HepG2 (cell line): Measurements from ENCODE around the gene HSD17B8. TPM values are rescaled to one million over a fixed set of nuclear protein-coding genes. Genes with fewer than 3 reads are reported as not detected.

Source experiments
- CC2D1A ChIP-seq: sonication (generic); formaldehyde crosslinking; IDR thresholded peaks from 2 replicates; pipeline ENCODE4 v1.8.1; 2023; ENCODE audit warnings: mild to moderate bottlenecking, missing genetic modification reagents
- CCDC6 ChIP-seq: sonication (generic); formaldehyde crosslinking; IDR thresholded peaks from 2 replicates; pipeline ENCODE4 v1.8.1; 2022; ENCODE audit warnings: mild to moderate bottlenecking, missing genetic modification reagents, moderate library complexity
- DNMT3B ChIP-seq: conservative IDR thresholded peaks from 2 replicates; pipeline ENCODE4 v1.6.1; 2016; ENCODE audit warnings: missing biosample characterization, control low read depth
- ETV6 ChIP-seq: sonication (generic); formaldehyde crosslinking; conservative IDR thresholded peaks from 2 replicates; pipeline ENCODE4 v1.4.0; 2020; ENCODE audit warnings: missing genetic modification reagents
- HNF4G ChIP-seq, 2 experiments: sonication (generic) in 1 of 2; formaldehyde crosslinking in 1 of 2; IDR thresholded peaks; 2 replicates each; pipeline versions ENCODE4 v1.4.0 to v1.6.1; 2011 to 2020; ENCODE audit warnings: borderline replicate concordance in 2 of 2, low read depth in 2 of 2, mild to moderate bottlenecking in 2 of 2, low read length in 1 of 2, missing genetic modification reagents in 1 of 2, moderate library complexity in 1 of 2
- PLRG1 ChIP-seq: fragments of 450-650 bp; conservative IDR thresholded peaks from 2 replicates; pipeline ENCODE4 v1.6.1; 2016
- RXRB ChIP-seq: IDR thresholded peaks from 2 replicates; pipeline ENCODE4 v1.6.1; 2016; ENCODE audit warnings: borderline replicate concordance, missing genetic modification reagents, missing compliant biosample characterization
- SIX1 ChIP-seq: sonication (generic); formaldehyde crosslinking; IDR thresholded peaks from 2 replicates; pipeline ENCODE4 v1.4.0; 2020; ENCODE audit warnings: missing genetic modification reagents, borderline replicate concordance
- SRY ChIP-seq: sonication (generic); formaldehyde crosslinking; IDR thresholded peaks from 2 replicates; pipeline ENCODE4 v1.8.0; 2022; ENCODE audit warnings: mild to moderate bottlenecking, missing genetic modification reagents
- TARDBP ChIP-seq: sonication (generic); formaldehyde crosslinking; IDR thresholded peaks from 2 replicates; pipeline ENCODE4 v1.8.0; 2022; ENCODE audit warnings: mild to moderate bottlenecking, missing genetic modification reagents
- THYN1 ChIP-seq: sonication (generic); formaldehyde crosslinking; IDR thresholded peaks from 2 replicates; pipeline ENCODE4 v1.8.1; 2023; ENCODE audit warnings: low read depth, mild to moderate bottlenecking, moderate library complexity, missing genetic modification reagents, borderline replicate concordance
- ZBTB3 ChIP-seq: sonication (generic); formaldehyde crosslinking; IDR thresholded peaks from 2 replicates; pipeline ENCODE4 v1.4.0; 2020; ENCODE audit warnings: low read depth, mild to moderate bottlenecking, moderate library complexity, missing genetic modification reagents, borderline replicate concordance
- ZFP90 ChIP-seq: sonication (generic); formaldehyde crosslinking; IDR thresholded peaks from 2 replicates; pipeline ENCODE4 v1.8.0; 2022; ENCODE audit warnings: missing genetic modification reagents, mild to moderate bottlenecking, inconsistent platforms, borderline replicate concordance
- ZNF274 ChIP-seq: sonication (generic); formaldehyde crosslinking; IDR thresholded peaks from 2 replicates; pipeline ENCODE4 v1.5.1; 2020; ENCODE audit warnings: mild to moderate bottlenecking, missing genetic modification reagents
- ZNF747 ChIP-seq: sonication (generic); formaldehyde crosslinking; IDR thresholded peaks from 2 replicates; pipeline ENCODE4 v1.8.1; 2023; ENCODE audit warnings: missing genetic modification reagents, mild to moderate bottlenecking, borderline replicate concordance
- polyA plus RNA-seq, 8 experiments: library from polyadenylated mRNA; depleted of rRNA in 3 of 8; stranded (reverse) in 7 of 8; unstranded in 1 of 8; fragments of >200 nt; fragmentation: Illumina TruSeq in 4 of 8; extraction: Trizol in 4 of 8; gene quantifications; 2 replicates each; pipeline versions ENCODE4 v1.2.1 to v1.2.3, GENCODE V29; 2011 to 2016; ENCODE audit warnings: low read depth in 4 of 8, missing spikeins in 1 of 8, mixed read lengths in 1 of 8; ENCODE audit not compliant: insufficient read depth in 1 of 8
- total RNA-seq, 5 experiments: library from RNA; depleted of rRNA; stranded (reverse); fragments of >200 nt; fragmentation: Illumina TruSeq; extraction: Trizol; gene quantifications; 2 replicates each; pipeline ENCODE4 v1.2.3, GENCODE V29; 2016; ENCODE audit warnings: low read depth in 1 of 5
- TF ChIP-seq, protein P1 (sequence below): IDR thresholded peaks from 2 replicates; pipeline ENCODE4 v1.4.0; 2020; ENCODE audit warnings: mild to moderate bottlenecking, missing genetic modification reagents
- TF ChIP-seq, protein P2 (sequence below): sonication (generic); formaldehyde crosslinking; IDR thresholded peaks from 2 replicates; pipeline ENCODE4 v1.8.0; 2022; ENCODE audit warnings: mild to moderate bottlenecking, missing genetic modification reagents, moderate library complexity
- TF ChIP-seq, protein P3 (sequence below): sonication (generic); formaldehyde crosslinking; IDR thresholded peaks from 2 replicates; pipeline ENCODE4 v1.5.0; 2020; ENCODE audit warnings: mild to moderate bottlenecking, missing genetic modification reagents
- TF ChIP-seq, protein P4 (sequence below): sonication (generic); formaldehyde crosslinking; IDR thresholded peaks from 2 replicates; pipeline ENCODE4 v1.5.1; 2020; ENCODE audit warnings: missing genetic modification reagents, mild to moderate bottlenecking, borderline replicate concordance

The HSD17B8 gene
- total and polyA plus RNA-seq, 2 of the 13 experiments (the other 11 are each of a cell fraction or from before 2014, with no cell fraction given), result 12.6 to 20.1 TPM

DNA sequence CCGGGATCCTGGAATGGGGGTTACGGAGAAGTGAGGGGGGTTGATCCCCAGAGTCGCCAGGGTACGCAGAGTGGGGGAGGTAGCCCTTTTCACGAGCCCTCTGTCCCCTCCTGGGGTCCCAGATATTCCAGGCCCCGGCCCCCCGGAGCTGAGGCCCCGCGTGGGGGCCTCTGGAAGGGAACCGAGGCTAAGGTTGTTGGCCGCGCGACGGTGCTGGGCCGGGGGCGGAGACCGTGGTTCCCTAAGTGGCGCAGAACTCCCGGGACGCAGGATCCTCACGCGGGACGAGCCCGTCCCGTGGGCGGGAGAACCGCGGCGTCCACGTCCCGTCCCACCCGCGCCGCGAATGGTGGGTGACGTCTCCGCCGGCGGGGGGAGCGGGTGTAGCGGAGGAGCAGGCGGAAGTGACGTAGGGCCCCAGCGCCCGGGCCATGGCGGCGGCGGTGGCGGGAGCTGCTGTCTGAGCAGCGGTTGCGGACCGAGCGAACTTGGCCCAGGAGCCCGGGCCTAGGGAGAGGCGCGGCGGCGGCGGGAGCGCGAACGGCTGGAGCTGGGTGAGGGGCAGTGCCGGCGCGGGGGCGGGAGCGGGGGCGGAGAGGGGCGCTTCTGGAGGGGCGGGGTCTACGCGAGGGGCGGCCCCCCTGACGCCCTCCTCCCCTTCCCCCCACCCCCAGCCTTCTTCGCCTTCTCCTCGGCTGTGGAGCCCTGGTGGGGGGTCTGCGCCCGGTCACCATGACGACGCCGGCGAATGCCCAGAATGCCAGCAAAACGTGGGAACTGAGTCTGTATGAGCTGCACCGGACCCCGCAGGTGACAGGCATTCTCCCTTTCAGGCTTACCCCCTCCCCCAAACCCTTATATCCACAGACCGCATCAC is 3.9 kb downstream of the HSD17B8 start, which contains the start of gene RING1 (continued):
- TF ChIP-seq, protein P1, sequence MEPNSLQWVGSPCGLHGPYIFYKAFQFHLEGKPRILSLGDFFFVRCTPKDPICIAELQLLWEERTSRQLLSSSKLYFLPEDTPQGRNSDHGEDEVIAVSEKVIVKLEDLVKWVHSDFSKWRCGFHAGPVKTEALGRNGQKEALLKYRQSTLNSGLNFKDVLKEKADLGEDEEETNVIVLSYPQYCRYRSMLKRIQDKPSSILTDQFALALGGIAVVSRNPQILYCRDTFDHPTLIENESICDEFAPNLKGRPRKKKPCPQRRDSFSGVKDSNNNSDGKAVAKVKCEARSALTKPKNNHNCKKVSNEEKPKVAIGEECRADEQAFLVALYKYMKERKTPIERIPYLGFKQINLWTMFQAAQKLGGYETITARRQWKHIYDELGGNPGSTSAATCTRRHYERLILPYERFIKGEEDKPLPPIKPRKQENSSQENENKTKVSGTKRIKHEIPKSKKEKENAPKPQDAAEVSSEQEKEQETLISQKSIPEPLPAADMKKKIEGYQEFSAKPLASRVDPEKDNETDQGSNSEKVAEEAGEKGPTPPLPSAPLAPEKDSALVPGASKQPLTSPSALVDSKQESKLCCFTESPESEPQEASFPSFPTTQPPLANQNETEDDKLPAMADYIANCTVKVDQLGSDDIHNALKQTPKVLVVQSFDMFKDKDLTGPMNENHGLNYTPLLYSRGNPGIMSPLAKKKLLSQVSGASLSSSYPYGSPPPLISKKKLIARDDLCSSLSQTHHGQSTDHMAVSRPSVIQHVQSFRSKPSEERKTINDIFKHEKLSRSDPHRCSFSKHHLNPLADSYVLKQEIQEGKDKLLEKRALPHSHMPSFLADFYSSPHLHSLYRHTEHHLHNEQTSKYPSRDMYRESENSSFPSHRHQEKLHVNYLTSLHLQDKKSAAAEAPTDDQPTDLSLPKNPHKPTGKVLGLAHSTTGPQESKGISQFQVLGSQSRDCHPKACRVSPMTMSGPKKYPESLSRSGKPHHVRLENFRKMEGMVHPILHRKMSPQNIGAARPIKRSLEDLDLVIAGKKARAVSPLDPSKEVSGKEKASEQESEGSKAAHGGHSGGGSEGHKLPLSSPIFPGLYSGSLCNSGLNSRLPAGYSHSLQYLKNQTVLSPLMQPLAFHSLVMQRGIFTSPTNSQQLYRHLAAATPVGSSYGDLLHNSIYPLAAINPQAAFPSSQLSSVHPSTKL (CRISPR knock-in tag), result peak; percentile 66; the same call in 1 of the 2 replicates
- peak; percentile 60 for TF ChIP-seq RXRB
- peak; percentile 93 for TF ChIP-seq CCDC6
- no peak for TF ChIP-seq HNF4G (IDR thresholded peaks at IDR 0.05; ENCODE audit: borderline replicate concordance, low read depth, low read length)
- TF ChIP-seq HNF4G (CRISPR knock-in tag; IDR thresholded peaks at IDR 0.05; ENCODE audit: borderline replicate concordance, low read depth), result no peak
- TF ChIP-seq, protein P2, sequence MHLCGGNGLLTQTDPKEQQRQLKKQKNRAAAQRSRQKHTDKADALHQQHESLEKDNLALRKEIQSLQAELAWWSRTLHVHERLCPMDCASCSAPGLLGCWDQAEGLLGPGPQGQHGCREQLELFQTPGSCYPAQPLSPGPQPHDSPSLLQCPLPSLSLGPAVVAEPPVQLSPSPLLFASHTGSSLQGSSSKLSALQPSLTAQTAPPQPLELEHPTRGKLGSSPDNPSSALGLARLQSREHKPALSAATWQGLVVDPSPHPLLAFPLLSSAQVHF (CRISPR knock-in tag), result peak; percentile 97
- TF ChIP-seq TARDBP (CRISPR knock-in tag), result no peak
- TF ChIP-seq DNMT3B (CRISPR knock-in tag), result no peak
- TF ChIP-seq, protein P3, sequence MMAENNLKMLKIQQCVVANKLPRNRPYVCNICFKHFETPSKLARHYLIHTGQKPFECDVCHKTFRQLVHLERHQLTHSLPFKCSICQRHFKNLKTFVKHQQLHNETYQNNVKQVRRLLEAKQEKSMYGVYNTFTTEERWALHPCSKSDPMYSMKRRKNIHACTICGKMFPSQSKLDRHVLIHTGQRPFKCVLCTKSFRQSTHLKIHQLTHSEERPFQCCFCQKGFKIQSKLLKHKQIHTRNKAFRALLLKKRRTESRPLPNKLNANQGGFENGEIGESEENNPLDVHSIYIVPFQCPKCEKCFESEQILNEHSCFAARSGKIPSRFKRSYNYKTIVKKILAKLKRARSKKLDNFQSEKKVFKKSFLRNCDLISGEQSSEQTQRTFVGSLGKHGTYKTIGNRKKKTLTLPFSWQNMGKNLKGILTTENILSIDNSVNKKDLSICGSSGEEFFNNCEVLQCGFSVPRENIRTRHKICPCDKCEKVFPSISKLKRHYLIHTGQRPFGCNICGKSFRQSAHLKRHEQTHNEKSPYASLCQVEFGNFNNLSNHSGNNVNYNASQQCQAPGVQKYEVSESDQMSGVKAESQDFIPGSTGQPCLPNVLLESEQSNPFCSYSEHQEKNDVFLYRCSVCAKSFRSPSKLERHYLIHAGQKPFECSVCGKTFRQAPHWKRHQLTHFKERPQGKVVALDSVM (CRISPR knock-in tag), result no peak
- no peak for TF ChIP-seq ZNF274 (CRISPR knock-in tag)
- TF ChIP-seq ZFP90, result no peak
- no peak; the same call in 1 of the 2 replicates for TF ChIP-seq SRY
- no peak for TF ChIP-seq THYN1 (CRISPR knock-in tag)
- TF ChIP-seq PLRG1, result no peak
- 0 out of 2 replicates have a peak, but pooled peaks have one; percentile 52 for TF ChIP-seq ETV6 (CRISPR knock-in tag)
- no peak for TF ChIP-seq CC2D1A (CRISPR knock-in tag)
- peak; percentile 37; the same call in 1 of the 2 replicates for TF ChIP-seq ZNF747
- no peak for TF ChIP-seq ZBTB3 (CRISPR knock-in tag)
- TF ChIP-seq SIX1 (CRISPR knock-in tag), result 0 out of 2 replicates have a peak, but pooled peaks have one; percentile 17
- TF ChIP-seq, protein P4, sequence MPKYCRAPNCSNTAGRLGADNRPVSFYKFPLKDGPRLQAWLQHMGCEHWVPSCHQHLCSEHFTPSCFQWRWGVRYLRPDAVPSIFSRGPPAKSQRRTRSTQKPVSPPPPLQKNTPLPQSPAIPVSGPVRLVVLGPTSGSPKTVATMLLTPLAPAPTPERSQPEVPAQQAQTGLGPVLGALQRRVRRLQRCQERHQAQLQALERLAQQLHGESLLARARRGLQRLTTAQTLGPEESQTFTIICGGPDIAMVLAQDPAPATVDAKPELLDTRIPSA, result peak; percentile 33; the same call in 1 of the 2 replicates
